NB4 (cell line): ENCODE results near the gene PIGZ.
A peak's percentile ranks its signal among the peaks of the same experiment; 100 is the strongest.

Source experiments
- DNase-seq: peaks from one replicate; pipeline ENCODE4 v3.0.0; 2010; ENCODE audit warnings: low read depth
- H3K4me3 ChIP-seq: one replicate; pipeline ENCODE4 v1.5.1; 2011; ENCODE audit warnings: mild to moderate bottlenecking, low read depth, low read length, moderate library complexity
- MAX ChIP-seq: IDR thresholded peaks from 2 replicates; pipeline ENCODE4 v1.6.1; 2011; ENCODE audit warnings: low read depth, low read length
- MYC ChIP-seq: IDR thresholded peaks from 2 replicates; pipeline ENCODE4 v1.6.1; 2011; ENCODE audit warnings: low read depth, low read length
- POLR2A ChIP-seq: IDR thresholded peaks from 2 replicates; pipeline ENCODE4 v1.6.1; 2011; ENCODE audit warnings: mild to moderate bottlenecking; ENCODE audit not compliant: insufficient read length; ENCODE audit errors: extremely low read depth
- TF ChIP-seq, protein P1 (sequence below): IDR thresholded peaks from one replicate; pipeline ENCODE4 v1.5.1; 2012; ENCODE audit warnings: low read depth, low read length

Gene PIGZ

GRCh38 chr3:196965112-196965803 is 3.4 kb downstream of the PIGZ start:
- no peak overlapping the region for H3K4me3 ChIP-seq
- TF ChIP-seq MAX (no peak), MYC (no peak), POLR2A (no peak)
- TF ChIP-seq, protein P1, sequence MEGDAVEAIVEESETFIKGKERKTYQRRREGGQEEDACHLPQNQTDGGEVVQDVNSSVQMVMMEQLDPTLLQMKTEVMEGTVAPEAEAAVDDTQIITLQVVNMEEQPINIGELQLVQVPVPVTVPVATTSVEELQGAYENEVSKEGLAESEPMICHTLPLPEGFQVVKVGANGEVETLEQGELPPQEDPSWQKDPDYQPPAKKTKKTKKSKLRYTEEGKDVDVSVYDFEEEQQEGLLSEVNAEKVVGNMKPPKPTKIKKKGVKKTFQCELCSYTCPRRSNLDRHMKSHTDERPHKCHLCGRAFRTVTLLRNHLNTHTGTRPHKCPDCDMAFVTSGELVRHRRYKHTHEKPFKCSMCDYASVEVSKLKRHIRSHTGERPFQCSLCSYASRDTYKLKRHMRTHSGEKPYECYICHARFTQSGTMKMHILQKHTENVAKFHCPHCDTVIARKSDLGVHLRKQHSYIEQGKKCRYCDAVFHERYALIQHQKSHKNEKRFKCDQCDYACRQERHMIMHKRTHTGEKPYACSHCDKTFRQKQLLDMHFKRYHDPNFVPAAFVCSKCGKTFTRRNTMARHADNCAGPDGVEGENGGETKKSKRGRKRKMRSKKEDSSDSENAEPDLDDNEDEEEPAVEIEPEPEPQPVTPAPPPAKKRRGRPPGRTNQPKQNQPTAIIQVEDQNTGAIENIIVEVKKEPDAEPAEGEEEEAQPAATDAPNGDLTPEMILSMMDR, result no peak
- DNase-seq, result no peak

- DNase-seq, result no peak
- no peak overlapping the region for H3K4me3 ChIP-seq
- TF ChIP-seq, protein P1, result no peak
- no peak for TF ChIP-seq POLR2A
- no peak for TF ChIP-seq MYC
These were observed 5.0 kb downstream of the PIGZ start for GRCh38 chr3:196963631-196963953.

- no peak overlapping the region for H3K4me3 ChIP-seq
- no peak for DNase-seq
- TF ChIP-seq, protein P1, result no peak
- no peak for TF ChIP-seq MAX
- TF ChIP-seq POLR2A, result no peak
- no peak for TF ChIP-seq MYC
These were observed 5.6 kb downstream of the PIGZ start for GRCh38 chr3:196962930-196963630.

DNA sequence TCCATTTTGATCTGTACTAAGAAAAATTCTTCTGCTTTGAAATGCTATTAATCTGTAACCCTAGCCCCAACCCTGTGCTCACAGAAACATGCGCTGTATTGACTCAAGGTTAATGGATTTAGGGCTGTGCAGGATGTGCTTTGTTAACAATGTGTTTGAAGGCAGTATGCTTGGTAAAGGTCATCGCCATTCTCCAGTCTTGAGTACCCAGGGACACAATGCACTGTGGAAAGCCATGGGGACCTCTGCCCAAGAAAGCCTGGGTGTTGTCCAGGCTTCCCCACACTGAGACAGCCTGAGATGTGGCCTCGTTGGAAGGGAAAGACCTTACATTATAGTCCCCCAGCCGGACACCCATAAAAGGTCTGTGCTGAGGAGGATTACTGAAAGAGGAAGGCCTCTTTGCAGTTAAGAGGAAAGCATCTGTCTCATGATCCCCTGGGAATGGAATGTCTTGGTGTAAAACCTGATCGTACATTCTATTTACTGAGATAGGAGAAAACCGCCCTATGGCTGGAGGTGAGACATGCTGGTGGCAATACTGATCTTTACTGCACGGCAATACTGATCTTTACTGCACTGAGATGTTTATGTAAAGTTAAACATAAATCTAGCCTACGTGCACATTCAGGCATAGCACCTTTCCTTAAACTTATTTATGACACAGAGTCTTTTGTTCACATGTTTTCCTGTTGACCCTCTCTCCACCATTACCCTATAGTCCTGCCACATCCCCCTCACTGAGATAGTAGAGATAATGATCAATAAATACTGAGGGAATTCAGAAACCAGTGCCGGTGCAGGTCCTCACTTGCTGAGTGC is 6.3 kb downstream of the PIGZ start:
- no peak overlapping the region for H3K4me3 ChIP-seq
- TF ChIP-seq, protein P1, result no peak
- TF ChIP-seq MAX, result no peak
- DNase-seq, result peak; percentile 63

DNA sequence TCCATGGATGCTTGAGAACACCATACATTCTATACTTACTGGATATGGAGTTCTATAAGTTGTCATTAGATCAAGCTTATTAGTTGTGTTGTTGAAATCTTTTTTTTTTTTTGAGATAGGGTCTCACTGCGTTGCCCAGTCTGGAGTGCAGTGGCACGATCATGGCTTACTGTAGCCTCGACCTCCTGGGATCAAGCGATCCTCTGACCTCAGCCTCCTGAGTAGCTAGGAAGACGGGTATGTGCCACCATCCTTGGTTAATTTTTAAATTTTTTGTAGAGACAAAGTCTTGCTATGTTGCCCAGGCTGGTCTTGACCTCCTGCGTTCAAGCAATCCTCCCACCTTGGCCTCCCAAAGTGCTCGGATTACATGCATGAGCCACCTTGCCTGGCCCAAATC is 13.8 kb downstream of the PIGZ start:
- H3K4me3 ChIP-seq, result no peak overlapping the region
- DNase-seq, result no peak
- no peak for TF ChIP-seq MYC
- no peak for TF ChIP-seq MAX
- no peak for TF ChIP-seq POLR2A
- TF ChIP-seq, protein P1, result no peak
